Bone marrow (tissue), 2 donors: ENCODE data around the gene COL23A1.
"Not testable (repeated sequence)": the region's sequence is repeated elsewhere in the genome, so short reads cannot be mapped to it uniquely, and the experiment has no call there.

ENCODE experiments used
- DNase-seq, 2 donors: peaks; one replicate each; lab custom pipeline; 2025; lab: John Stamatoyannopoulos, UW

The COL23A1 gene

GRCh38 chr5:178207917-178208280 is 382.3 kb downstream of the COL23A1 start:
- no peak for DNase-seq

DNA sequence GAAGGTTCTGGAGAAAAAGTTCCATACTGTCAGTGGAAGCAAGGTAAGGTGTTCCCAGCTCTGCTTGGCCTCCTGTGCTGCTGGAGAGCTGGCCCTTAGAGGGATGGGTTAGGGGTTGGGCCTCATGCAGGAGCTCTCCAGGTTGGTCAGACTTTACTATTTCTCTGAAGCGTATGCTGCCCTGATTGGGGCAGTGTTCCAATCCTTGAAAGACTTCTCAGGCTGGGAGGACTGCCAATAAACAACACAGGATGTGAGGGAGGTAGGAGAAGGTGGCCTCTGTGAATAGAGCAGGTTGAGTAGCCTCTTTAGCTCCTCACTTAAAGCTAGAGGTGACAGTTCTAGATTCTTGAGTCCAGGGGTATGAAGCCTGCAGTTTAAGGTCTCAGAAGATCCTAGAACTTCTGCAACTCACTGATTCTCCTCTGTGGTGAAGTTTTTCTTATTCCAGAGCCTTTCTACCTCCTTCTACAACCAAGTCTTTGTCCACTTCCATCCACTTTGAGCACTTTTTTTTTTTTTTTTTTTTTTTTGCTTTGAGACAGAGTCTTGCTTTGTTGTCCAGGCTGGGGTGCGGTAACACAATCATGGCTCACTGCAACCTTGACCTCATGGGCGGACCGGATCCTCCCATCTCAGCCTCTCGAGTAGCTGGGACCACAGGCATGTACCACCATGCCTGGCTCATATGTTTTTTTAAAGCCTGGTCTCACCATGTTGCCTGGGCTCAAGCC is 382.8 kb downstream of the COL23A1 start:
- DNase-seq, result no peak

DNA sequence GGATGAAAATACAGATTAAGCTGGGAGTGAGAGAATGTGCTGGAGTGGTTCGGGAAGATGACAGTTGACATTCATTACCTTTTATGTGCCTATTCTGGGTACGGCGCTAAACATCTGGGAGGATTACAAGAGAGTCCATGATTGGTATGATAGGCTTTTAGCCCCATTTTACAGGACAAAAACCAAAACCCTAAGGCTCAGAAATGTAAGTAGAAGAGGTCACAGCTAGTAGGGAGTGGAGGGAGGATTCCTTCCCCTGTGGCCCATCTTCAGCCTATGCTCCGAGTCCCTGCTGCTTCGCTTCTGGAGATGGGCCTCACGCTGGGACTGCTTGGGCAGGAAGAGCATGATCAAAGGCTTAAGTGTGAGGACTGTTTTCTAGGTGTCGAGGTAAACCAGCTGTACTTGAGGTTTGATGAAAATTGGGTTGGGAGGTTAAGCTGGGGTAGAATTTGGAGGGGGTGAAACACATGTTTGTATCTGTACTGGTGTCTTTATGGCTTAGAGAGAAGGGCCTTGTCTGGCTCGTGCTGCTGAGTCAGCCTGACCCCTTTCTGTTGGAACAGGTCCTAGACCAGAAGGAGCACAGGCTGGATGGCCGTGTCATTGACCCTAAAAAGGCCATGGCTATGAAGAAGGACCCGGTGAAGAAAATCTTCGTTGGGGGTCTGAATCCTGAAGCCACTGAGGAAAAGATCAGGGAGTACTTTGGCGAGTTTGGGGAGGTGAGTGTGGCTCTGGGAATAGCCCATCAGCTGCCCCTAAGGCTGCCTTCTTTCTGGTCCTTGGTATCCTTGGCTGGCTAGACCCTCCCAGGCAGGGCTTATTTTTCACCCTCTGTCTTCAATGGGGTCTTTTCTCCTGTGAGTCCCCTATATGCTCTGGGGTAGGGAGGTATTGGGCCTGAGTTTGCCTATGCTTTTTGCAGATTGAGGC is 383.8 kb downstream of the COL23A1 start:
- DNase-seq, result no peak

DNA sequence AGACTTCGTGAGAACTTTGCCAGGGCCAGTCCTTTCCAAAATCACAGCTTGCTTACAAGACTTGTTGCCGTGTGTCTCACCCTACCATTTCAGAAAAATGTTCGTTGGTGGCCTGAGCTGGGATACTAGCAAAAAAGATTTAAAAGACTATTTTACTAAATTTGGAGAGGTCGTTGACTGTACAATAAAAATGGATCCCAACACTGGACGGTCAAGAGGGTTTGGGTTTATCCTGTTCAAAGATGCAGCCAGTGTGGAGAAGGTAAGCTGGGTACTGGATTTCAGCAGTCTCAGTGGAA is 384.5 kb downstream of the COL23A1 start:
- no peak for DNase-seq

DNA sequence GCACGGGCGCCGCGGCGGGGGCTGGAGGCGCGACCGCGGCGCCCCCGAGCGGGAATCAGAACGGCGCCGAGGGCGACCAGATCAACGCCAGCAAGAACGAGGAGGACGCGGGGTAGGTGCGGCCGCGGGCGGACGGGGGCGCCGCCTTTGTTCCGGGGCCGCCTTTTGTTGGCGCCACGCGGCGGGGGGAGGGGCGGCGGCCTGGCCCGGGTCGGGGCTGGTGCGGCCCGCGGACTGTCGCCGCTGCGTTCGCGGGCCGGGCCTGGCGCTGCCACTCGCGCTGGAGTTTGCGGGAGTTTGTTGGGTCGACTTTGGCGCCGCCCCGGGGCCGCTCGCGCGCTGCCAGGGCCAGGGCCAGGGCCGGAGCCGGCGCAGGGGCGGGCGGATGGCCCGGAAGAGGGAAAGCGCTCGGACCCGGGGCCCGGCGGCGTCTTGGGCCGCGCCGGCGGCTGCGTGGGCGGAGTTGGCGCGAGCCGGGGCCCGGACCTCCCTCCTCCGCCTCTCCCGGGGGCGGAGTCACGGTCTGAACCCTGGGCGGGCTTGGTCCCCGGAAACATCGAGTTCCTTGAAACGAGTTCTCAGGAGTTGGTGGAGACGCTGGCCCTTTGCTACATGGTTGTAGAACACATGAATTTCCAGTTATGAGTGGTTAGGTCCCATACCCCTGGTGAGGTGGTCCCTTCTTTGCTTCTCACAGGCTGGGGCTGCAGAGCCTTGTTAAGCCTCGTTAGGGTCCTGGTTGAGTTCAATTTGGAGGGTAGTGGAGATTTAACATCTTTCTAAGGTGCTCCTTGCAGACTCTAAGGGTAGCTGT is 385.1 kb downstream of the COL23A1 start:
- peak in 1 of 2 donors; percentile 65 for DNase-seq

DNA sequence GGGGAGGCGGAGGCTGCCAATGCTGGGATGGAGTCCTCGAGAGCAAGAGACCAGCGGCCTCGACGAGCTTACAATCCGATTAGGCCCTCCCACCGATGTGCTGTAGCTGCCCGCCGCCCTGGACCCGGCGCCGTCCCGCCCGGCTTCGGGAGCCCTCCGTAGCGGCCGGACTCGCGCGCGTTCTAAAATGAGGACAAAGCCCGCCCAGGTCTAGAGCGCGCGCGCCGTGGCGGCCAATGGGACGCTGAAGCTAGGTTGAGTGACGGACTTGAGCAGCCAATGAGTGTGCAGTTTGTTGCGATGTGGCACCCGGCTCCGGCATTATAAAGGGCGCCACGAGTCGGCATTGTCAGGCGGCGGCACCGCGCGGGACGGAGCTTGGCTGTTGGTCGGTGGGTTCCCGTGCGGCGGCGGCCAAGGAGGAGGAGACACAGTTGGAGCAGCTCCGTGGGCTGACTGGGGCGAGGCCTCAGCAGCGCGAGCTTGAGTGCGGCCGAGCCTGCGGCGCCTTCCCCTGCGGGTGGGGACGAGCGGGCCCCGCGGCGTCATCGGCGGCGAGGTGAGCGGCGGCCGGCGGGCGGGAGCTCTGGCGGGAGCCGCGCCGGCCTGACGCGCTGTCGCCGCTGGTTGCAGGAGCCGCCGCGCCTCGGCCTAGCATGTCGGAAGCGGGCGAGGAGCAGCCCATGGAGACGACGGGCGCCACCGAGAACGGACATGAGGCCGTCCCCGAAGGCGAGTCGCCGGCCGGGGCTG is 385.8 kb downstream of the COL23A1 start, which contains the start of gene HNRNPAB:
HNRNPAB (plus strand) TSS at position 352 of the 753 bp plus-strand sequence; CDS start at position 657, 305 bp downstream.
- peak; percentile 94 to 96 for DNase-seq

- DNase-seq, result no peak
Measured at GRCh38 chr5:178203670-178204181, 386.5 kb downstream of the COL23A1 start.

GRCh38 chr5:178202541-178202940 is 387.7 kb downstream of the COL23A1 start:
- DNase-seq, result no peak

GRCh38 chr5:178201927-178202235 is 388.3 kb downstream of the COL23A1 start:
- no peak for DNase-seq

DNA sequence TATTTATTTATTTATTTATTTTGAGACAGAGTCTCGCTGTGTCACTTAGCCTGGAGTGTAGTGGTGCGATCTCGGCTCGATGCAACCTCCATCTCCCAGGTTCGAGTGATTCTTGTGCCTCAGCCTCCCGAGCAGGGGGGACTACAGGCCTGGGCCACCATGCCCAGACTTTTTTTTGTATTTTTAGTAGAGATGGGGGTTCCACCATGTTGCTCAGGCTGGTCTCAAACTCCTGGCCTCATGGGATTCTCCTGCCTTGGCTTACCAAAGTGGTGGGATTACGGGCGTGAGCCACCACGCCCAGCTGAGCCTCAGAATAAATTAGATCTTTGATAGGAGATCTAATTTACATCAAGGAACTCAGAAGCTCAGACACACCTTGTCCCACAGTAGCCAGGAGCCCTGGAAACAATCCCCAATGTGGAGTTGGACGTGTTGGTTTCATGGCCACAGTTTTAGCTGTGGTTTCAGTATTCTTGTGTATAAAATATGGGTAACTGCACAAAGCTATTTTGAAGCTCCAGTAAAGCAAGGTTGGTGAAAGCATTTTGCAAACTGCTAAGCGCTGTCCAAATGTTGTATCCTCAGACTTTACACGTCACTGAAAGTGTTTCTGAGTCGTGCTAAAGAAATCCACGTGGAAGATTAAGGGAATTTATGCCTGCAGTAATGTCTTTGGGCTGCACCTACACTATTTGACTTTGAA is 388.8 kb downstream of the COL23A1 start:
- no peak for DNase-seq

- DNase-seq, result no peak
Measured at GRCh38 chr5:178199581-178200434, 390.4 kb downstream of the COL23A1 start.

- DNase-seq, result no peak
Measured at GRCh38 chr5:178198706-178199105, 391.5 kb downstream of the COL23A1 start.

DNA sequence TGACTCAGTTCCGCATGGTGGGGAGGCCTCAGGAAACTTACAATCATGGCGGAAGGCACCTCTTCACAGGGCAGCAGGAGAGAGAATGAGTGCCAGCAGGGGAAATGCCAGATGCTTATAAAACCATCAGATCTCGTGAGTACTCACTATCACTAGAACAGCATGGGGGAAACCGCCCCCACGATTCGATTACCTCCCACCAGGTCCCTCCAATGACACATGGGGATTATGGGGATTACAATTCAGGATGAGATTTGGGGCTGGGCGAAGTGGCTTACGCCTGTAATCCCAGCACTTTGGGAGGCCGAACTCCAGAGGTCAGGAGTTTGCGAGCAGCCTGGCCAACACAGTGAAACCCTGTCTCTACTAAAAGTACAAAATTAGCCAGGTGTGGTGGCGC is 392.0 kb downstream of the COL23A1 start:
- DNase-seq, result not testable (repeated sequence)

DNA sequence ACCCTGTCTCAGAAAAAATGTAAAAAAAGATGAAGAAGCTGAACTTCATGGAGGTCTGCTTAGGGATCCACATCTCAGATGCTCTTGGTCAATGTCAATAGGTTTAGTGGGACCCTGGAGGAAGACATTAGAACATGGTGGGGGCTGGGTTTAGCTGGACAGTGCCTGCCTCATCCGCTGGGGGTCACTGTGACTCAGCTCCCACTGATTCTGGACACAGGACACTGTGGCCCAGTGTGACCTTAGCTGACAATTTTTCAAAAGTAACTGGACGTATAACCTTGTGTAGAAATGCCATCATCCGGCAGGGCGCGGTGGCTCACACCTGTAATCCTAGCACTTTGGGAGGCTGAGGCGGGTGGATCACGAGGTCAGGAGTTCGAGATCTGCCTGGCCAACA is 393.2 kb downstream of the COL23A1 start:
- no peak for DNase-seq

GRCh38 chr5:178196281-178196812 is 393.8 kb downstream of the COL23A1 start:
- no peak for DNase-seq

GRCh38 chr5:178194026-178194425 is 396.2 kb downstream of the COL23A1 start:
- peak in 1 of 2 donors; percentile 31 for DNase-seq

- no peak for DNase-seq
Measured at GRCh38 chr5:178193251-178193809, 396.9 kb downstream of the COL23A1 start.

DNA sequence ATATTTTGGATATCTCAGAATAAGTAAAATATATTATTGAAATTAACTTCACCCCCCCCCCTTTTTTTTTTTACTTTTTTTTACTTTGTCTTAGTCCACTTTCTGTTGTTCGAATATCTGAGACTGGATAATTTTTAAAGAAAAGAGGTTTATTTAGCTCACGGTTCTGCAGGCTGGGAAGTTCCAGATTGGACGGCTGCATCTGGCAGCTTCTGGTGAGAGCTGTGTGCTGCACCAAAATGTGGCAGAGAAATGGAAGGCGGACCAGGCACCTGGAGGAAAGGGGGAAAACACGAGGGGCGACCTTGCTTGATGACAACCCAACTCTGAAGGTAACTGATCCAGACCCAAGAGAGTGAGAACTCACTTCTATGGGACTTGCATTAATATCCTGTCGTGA is 397.4 kb downstream of the COL23A1 start:
- no peak for DNase-seq

- no peak for DNase-seq
Measured at GRCh38 chr5:178192244-178192643, 397.9 kb downstream of the COL23A1 start.
